Ramos (cell line): Measurements from ENCODE around the gene MYLK2.

Source experiments
- in situ Hi-C: fragments of 300-500 bp; cut with MboI; formaldehyde crosslinking; loops from one replicate; pipeline ENCODE4 v1.14.3; 2022; ENCODE audit warnings: low sequenced_read_pairs; ENCODE audit not compliant: unreplicated experiment

Gene MYLK2

DNA sequence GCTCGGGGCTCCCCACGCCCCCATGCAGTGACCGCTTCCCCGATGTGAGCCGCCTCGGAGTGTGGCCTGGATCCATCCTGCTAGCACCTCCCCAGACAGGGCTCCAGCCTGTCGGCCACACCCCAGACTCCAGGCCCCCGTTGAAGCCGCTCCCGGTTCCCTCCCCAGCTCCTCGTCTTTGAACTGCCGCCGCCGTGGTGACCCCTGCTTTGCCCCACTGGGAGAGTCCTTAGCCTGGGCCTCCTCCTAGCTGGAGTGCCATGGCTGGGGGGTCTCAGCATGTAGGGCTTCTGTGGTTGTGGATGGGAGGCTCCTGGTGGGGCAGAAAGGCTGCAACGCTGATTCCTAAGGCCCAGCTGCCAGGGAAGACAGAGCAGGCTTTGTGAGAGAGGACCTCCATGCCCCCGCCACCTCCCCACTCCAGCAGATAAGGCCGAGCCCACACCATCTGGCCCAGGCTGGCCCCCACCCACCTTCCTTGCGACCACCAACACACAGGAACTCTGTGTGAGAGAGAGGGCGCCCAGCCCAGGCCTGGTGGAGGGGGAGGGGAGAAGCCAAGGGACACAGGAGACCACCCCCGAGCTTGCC is 14.9 kb downstream of the MYLK2 start:
- in situ Hi-C loops: no loop called here

DNA sequence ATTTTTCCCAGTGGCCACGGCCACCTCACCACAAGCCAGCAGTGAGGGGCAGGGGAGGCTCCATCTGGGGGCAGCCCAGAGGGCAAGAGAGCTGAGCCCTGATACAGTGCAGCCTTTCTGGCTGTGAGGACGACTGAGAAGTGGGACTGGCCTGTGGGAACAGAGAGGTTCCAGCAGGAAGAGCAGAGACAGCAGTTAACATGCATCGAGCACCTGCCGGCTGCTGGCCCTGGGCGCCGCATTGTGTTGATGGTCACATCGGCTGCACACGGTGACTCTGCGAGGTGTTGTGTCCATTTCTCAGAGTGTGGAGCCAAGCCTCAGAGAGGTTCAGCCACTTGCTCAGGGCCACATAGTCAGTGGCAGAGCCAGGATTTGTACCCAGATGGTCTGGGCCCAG is 16.4 kb downstream of the MYLK2 start:
- in situ Hi-C loops: no loop called here

GRCh38 chr20:31835977-31836852 is 17.1 kb downstream of the MYLK2 start:
- in situ Hi-C loops: no loop called here

DNA sequence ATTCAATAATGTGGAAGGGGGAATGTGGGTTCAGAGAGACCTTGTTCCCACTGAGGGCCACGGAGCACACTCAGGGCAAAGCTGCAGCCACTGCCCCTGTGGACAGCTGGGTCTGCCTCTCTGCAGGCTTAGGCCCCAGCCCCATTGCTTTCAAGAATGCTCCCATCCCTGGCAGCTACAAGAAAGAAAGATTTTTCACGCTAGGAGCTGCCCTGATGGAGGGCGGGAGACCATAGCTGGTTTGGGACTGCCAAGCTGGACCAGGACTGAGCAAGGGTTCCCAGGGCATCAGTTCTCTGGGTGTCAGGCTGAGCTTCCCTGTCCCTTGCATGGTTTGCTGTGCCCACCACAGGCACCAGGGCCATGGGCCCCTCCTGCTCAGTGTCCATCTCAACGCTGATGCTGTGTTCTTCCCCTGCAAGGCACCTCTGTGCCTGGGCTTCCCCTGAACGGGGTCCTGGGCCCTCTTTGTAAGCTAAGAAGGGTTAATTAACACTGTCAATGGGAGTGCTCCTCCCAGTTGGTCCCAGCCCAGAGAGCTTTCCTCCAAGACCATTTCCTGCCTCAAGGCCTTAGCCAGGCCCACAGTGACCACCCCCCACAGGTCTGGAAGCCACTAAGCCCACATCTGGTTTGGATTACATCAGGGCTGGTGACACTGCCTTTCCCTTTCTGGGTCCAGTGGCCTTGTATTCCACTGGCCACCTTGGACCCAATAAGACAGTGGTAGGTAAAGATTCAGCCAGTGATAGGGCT is 17.9 kb downstream of the MYLK2 start:
- in situ Hi-C loops: no loop called here

GRCh38 chr20:31837896-31838397 is 18.8 kb downstream of the MYLK2 start:
- in situ Hi-C loops: no loop called here

GRCh38 chr20:31838646-31839292 is 19.6 kb downstream of the MYLK2 start:
- in situ Hi-C loops: no loop called here

DNA sequence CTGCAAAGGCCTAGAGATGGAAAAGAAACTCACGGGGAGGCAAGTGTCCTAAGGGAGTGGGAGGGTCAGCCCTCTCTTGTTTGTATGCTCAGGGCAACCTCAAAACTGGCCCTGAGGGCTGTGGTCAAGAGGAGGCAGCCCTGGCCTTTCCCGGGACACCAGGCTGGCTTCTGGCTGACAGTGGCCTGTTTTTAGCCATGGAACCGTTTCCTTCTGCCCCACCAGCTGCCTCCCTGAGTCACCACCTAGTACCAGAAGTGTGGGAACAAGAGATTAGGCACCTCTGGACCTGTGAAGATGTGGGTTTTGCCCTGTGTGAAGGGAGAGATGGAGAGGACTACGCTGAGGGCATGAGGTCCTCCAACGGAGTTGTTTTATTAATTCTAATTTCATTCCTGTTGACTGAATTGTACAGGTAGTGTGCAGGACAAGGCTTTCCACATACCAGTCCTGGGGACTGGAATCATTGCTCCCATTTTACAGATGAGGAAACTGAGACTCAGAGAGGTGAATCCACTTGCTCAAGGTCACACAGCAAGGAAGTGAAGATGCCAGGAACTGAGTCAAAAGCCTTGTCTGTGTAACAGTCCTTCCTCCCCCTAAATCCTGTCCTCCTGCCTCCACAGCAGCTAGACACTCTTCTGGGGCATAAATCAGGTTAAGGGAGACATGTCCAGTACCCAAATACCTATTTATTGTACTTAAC is 20.8 kb downstream of the MYLK2 start:
- in situ Hi-C loops: no loop called here

- in situ Hi-C loops: no loop called here
Measured at GRCh38 chr20:31840906-31841816, 22.0 kb downstream of the MYLK2 start.

- in situ Hi-C loops: no loop called here
Measured at GRCh38 chr20:31841928-31842327, 22.8 kb downstream of the MYLK2 start.

- in situ Hi-C loops: no loop called here
Measured at GRCh38 chr20:31842471-31843157, 23.5 kb downstream of the MYLK2 start.

DNA sequence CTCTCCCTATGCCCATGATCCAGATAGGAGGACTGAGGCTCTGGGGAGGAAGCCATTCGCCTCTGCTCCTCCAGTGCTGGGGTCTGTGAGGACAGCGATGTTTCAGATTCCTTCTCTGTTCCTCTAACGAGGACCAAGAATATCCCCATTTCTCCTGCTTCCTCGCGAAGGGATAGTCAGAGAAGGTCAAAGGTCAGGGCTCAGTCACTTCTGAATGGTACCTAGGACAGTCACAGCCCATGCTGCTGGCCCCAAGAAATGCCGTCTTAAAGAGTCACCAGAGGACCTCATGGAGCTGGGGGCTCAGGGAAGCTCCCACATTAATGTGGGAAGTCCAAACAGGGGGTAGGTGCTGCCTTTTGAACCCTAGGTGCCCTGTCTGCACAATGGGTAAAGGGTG is 24.1 kb downstream of the MYLK2 start:
- in situ Hi-C loops: no loop called here

DNA sequence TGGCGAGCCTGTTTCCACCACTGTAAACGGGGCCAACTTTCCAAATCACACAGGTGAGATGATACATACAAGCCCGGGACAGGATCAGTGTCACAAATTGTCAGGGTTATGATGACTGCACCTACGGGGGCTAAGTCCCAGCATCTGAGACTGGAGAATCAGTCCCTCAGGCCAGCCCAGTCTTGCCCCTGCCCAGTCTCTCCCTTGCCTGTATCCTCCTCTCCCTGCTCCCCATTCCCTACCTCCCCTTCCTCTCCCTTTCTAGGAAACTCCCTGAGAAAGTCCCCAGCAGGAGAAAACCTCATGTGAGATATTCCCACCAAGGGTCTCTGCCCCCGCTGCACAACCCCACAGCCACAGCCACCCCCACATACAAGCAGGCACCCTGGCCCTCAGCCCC is 24.7 kb downstream of the MYLK2 start:
- in situ Hi-C loops: no loop called here

- in situ Hi-C loops: no loop called here
Measured at GRCh38 chr20:31844737-31845299, 25.7 kb downstream of the MYLK2 start.

DNA sequence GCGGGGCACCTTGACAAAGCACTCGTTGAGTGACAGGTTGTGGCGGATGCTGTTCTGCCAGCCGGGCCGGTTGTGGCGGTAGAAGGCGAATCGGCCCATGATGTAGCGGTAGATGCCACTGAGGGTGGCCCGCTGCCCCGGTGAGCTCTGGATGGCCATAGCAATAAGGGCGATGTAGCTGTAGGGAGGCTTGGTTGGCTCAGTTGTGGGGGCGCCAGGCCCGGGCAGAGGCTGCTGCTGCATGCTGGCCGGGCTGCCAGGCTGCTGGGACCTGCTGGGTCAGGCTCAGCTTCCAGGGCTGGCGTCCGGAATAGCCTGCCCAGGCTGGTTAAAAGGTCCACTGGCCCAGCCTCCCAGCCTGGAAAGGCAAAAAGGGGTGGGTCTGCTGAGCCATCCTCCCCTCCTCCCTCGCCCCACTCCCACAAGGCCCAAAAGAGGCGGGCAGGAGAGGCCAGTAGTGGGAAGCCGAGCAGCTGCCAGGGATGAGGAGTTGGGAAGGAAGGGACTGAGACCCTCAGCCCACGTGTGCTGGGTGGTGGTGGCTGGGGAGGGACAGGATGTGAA is 26.2 kb downstream of the MYLK2 start, which contains the start of gene FOXS1:
FOXS1 (minus strand) TSS at position 305 of the 564 bp plus-strand sequence; CDS start at position 243, 62 bp downstream.
- in situ Hi-C loops: no loop called here

GRCh38 chr20:31846793-31847138 is 27.6 kb downstream of the MYLK2 start:
- in situ Hi-C loops: no loop called here

DNA sequence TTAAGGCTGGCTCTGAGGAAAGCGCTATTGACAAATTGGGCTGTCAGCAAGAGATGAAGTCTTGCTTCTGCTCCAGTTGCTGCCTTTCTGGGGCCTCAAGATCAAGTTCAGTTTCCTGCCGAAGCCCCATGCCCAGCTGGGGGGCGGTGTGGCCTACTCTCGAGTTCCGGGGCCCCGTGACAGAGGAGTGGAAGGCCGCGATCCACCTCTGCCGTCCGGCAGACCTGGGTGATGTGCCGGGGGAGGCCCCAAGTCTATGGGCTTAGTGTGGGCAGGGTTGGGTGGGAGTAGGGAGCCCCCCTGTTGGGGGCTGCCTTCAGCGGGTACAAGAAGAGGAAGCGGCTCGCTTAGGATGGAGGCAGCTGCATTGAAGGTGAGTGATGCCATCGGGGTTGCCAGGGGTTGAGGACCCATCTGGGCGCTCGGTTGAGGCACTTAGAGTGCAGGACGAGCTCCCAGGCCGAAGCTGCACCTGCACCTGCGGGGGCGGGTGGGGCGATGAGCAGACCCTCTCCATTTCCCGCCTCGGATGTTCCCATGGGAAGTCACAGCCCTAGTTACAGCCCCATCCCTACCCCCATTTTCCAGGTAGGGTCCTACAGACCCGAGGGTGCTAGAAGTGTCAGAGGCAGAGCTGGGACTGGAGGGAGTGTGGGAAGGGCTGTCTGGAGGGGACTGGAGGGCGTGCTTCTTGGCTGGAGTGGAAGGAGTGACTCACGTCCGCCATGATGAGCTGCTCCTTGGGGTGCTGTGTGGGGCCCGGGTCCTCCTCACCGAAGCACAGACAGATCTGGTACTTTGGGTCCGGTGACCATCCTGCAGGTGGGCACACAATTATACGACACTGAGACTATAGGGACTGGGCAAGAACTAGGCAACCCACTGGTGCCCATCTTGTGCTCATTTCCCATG is 29.2 kb downstream of the MYLK2 start:
- in situ Hi-C loops: no loop called here
